NCI-H345 (cell line): ENCODE data around the gene WIPI1.
A peak's percentile ranks its signal among the peaks of the same experiment; 100 is the strongest.
"Not testable (repeated sequence)": the region's sequence is repeated elsewhere in the genome, so short reads cannot be mapped to it uniquely, and the experiment has no call there.

ENCODE experiments used
- DNase-seq: peaks from one replicate; lab custom pipeline; 2025; lab: John Stamatoyannopoulos, UW

The WIPI1 gene

GRCh38 chr17:68413597-68414560, 43.4 kb downstream of the WIPI1 start:
- DNase-seq, result not testable (repeated sequence)

- DNase-seq, result not testable (repeated sequence)
These were observed 49.6 kb downstream of the WIPI1 start for GRCh38 chr17:68407656-68408055.

- not testable (repeated sequence) for DNase-seq
These were observed 53.5 kb downstream of the WIPI1 start for GRCh38 chr17:68403837-68404236.

- DNase-seq, result no peak
These were observed 54.2 kb downstream of the WIPI1 start for GRCh38 chr17:68403122-68403521.

GRCh38 chr17:68401288-68401687, 56.0 kb downstream of the WIPI1 start:
- no peak for DNase-seq

- DNase-seq, result no peak
These were observed 56.9 kb downstream of the WIPI1 start for GRCh38 chr17:68400404-68400735.

GRCh38 chr17:68399638-68400403, 57.5 kb downstream of the WIPI1 start:
- DNase-seq, result no peak

- peak; percentile 21 for DNase-seq
These were observed 58.3 kb downstream of the WIPI1 start for GRCh38 chr17:68398691-68399637.

GRCh38 chr17:68397108-68397536, 60.2 kb downstream of the WIPI1 start:
- DNase-seq, result no peak

GRCh38 chr17:68396226-68397107, 60.8 kb downstream of the WIPI1 start:
- DNase-seq, result no peak

GRCh38 chr17:68394608-68395331, 62.5 kb downstream of the WIPI1 start:
- no peak for DNase-seq

GRCh38 chr17:68391561-68392268, 65.6 kb downstream of the WIPI1 start:
- DNase-seq, result no peak

- DNase-seq, result no peak
These were observed 66.3 kb downstream of the WIPI1 start for GRCh38 chr17:68390888-68391545.

GRCh38 chr17:68389041-68389440, 68.3 kb downstream of the WIPI1 start:
- DNase-seq, result no peak

- no peak for DNase-seq
These were observed 69.7 kb downstream of the WIPI1 start for GRCh38 chr17:68387435-68388218.

- DNase-seq, result no peak
These were observed 71.6 kb downstream of the WIPI1 start for GRCh38 chr17:68385490-68386215.

- no peak for DNase-seq
These were observed 72.4 kb downstream of the WIPI1 start for GRCh38 chr17:68384941-68385340.
